HEK293 (cell line): Measurements from ENCODE around the gene UNC5B.

ENCODE experiments used
- ATF2 ChIP-seq: fragments of 450-650 bp; formaldehyde crosslinking; IDR thresholded peaks from 2 replicates; pipeline ENCODE4 v1.5.1; 2016; ENCODE audit warnings: missing biosample characterization, missing genetic modification characterization, low read depth
- CTCF ChIP-seq: fragments of 450-650 bp; formaldehyde crosslinking; IDR thresholded peaks from 2 replicates; pipeline ENCODE4 v1.5.1; 2016; ENCODE audit warnings: missing biosample characterization, missing genetic modification characterization
- YY1 ChIP-seq: fragments of 450-650 bp; formaldehyde crosslinking; IDR thresholded peaks from 2 replicates; pipeline ENCODE4 v1.5.1; 2018; ENCODE audit warnings: missing biosample characterization, missing genetic modification characterization
- ZFP41 ChIP-seq: fragments of 450-650 bp; formaldehyde crosslinking; IDR thresholded peaks from 2 replicates; pipeline ENCODE4 v1.5.1; 2016; ENCODE audit warnings: missing biosample characterization, missing genetic modification characterization, borderline replicate concordance
- ZNF292 ChIP-seq: fragments of 450-650 bp; formaldehyde crosslinking; IDR thresholded peaks from 2 replicates; pipeline ENCODE4 v1.5.1; 2016; ENCODE audit warnings: low read depth, missing biosample characterization, missing genetic modification characterization, borderline replicate concordance
- ZNF404 ChIP-seq: fragments of 450-650 bp; formaldehyde crosslinking; IDR thresholded peaks from 2 replicates; pipeline ENCODE4 v1.5.1; 2017; ENCODE audit warnings: missing biosample characterization, missing genetic modification characterization
- ZNF791 ChIP-seq: fragments of 450-650 bp; formaldehyde crosslinking; IDR thresholded peaks from 2 replicates; pipeline ENCODE4 v1.5.1; 2016; ENCODE audit warnings: missing biosample characterization, missing genetic modification characterization
- ZSCAN30 ChIP-seq: fragments of 450-650 bp; IDR thresholded peaks from 2 replicates; pipeline ENCODE4 v1.5.1; 2018; ENCODE audit warnings: missing biosample characterization, mild to moderate bottlenecking, missing genetic modification characterization, moderate library complexity

- TF ChIP-seq ZSCAN30 (tag by site-specific recombination) = no peak
- no peak for TF ChIP-seq YY1 (tag by site-specific recombination)
- TF ChIP-seq ZNF791 (tag by site-specific recombination) = no peak
- no peak for TF ChIP-seq ATF2 (tag by site-specific recombination)
- TF ChIP-seq CTCF = no peak
- no peak for TF ChIP-seq ZNF404 (tag by site-specific recombination)
- TF ChIP-seq ZNF292 (tag by site-specific recombination) = no peak
- TF ChIP-seq ZFP41 (tag by site-specific recombination) = no peak
These were observed 33.3 kb downstream of the UNC5B start for GRCh38 chr10:71245420-71246325.
